Measurements from ENCODE around the gene FOXD2.

FOXD2 gene

DNA sequence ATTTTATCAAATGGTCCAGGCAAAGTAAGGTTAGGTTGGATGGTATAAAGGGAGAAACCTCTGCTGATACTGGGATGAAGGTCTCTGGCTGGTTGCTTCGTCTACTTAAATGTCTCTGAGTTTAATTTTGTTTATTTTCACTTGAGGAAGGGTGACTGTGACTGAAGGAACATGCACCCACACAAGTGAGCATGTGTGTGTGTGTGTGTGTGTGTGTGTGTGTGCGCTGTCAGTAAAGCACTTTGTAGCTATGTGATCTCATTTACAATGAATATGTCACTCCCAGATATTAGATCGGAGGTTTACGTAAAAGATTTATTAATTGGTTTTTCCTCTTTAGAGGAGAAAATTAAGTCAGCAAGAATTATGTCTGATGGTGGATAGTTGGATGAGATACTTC is 4.4 kb downstream of the FOXD2 start:
- H3K4me3 ChIP-seq (ENCODE audit: low read depth in 1 of 2, low read length in 2 of 2), result no peak overlapping the region

DNA sequence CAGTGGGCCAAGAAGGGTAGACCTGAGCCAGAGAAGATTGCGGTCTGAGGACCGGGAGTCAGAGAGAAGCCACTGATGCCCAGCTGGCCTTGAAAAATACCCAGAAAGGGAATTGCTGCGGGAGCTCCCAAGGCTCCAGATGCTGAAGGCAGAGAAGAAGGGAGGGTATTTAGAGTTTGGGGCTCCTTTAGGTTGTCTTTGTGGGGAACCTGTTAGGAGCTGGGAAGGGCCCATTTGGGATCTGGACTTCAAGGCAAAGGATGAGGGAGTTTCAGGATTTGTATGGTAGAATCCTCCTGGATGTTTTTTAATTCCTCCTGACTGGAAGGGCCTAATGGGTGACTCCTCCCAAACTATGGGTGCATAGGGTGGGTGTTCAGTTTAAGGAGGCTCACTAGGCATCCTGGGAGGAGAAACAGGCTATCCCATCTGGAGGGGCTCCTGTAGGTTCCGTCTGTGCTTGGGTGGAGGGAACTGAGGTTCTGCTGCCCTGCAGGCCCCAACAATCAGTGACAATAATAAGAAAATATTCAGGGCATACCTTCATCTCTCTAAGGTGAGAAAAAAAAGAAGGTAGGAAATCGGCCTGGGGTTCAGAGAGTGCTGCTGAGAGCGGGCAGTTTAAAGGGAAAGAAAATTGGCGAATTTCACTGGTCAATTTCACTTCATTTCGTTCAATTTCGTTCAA is 5.1 kb downstream of the FOXD2 start:
- H3K27ac ChIP-seq (ENCODE audit: low read length), result no peak overlapping the region
- no peaks in the 10 kb centered on the region for H3K36me3 ChIP-seq (ENCODE audit: control insufficient read depth in 1 of 2, insufficient read depth in 2 of 2, low read length in 2 of 2)
- peaks cover 77% of the 10 kb centered on the region for H3K27me3 ChIP-seq (ENCODE audit: low read depth, low read length)
- H3K9me3 ChIP-seq (ENCODE audit: control insufficient read depth in 1 of 2, low read length in 2 of 2), result no peaks in the 10 kb centered on the region
- no peak overlapping the region for H3K4me3 ChIP-seq (ENCODE audit: low read depth in 1 of 2, low read length in 2 of 2)
- H3K4me1 ChIP-seq (ENCODE audit: control insufficient read depth in 1 of 2, insufficient read depth in 2 of 2, low read length in 2 of 2), result peaks cover 5 to 23% of the 10 kb centered on the region in 2 donors

More for the DNA sequence above, 4.4 kb downstream of the FOXD2 start:
- Histone ChIP-seq H3K4me1 (ENCODE audit: control insufficient read depth in 1 of 2, insufficient read depth in 2 of 2, low read length in 2 of 2) (peaks cover 5 to 31% of the 10 kb centered on the region in 2 donors), H3K9me3 (ENCODE audit: control insufficient read depth in 1 of 2, low read length in 2 of 2) (no peaks in the 10 kb centered on the region), H3K27me3 (ENCODE audit: low read depth, low read length) (peaks cover 72% of the 10 kb centered on the region), H3K36me3 (ENCODE audit: control insufficient read depth in 1 of 2, insufficient read depth in 2 of 2, low read length in 2 of 2) (no peaks in the 10 kb centered on the region), H3K27ac (ENCODE audit: low read length) (no peak overlapping the region)

- Histone ChIP-seq H3K9me3 (ENCODE audit: control insufficient read depth in 1 of 2, low read length in 2 of 2) (no peaks in the 10 kb centered on the region), H3K4me1 (ENCODE audit: control insufficient read depth in 1 of 2, insufficient read depth in 2 of 2, low read length in 2 of 2) (peaks cover 5 to 21% of the 10 kb centered on the region in 2 donors), H3K36me3 (ENCODE audit: control insufficient read depth in 1 of 2, insufficient read depth in 2 of 2, low read length in 2 of 2) (no peaks in the 10 kb centered on the region), H3K4me3 (ENCODE audit: low read depth in 1 of 2, low read length in 2 of 2) (no peak overlapping the region), H3K27ac (ENCODE audit: low read length) (no peak overlapping the region), H3K27me3 (ENCODE audit: low read depth, low read length) (peaks cover 84% of the 10 kb centered on the region)
Measured at GRCh38 chr1:47443530-47444296, 5.9 kb downstream of the FOXD2 start.

DNA sequence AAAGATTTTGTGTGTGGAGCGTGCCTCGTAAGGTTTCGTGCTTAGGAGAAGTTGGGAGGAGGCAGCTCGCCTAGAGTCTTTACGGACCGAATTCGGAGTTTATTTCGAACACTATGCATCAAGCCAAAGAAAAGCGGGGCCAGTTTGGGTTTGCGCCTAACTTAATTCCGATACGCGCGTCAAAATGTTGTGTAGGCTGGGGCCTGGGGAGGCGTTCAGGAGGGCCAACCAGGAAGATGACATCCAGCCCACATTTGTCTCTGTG is 6.4 kb downstream of the FOXD2 start:
- no peak overlapping the region for H3K27ac ChIP-seq (ENCODE audit: low read length)
- peak overlapping the region in 1 of 2 donors; percentile 4 for H3K4me3 ChIP-seq (ENCODE audit: low read depth in 1 of 2, low read length in 2 of 2)
- no peaks in the 10 kb centered on the region for H3K36me3 ChIP-seq (ENCODE audit: control insufficient read depth in 1 of 2, insufficient read depth in 2 of 2, low read length in 2 of 2)
- H3K9me3 ChIP-seq (ENCODE audit: control insufficient read depth in 1 of 2, low read length in 2 of 2), result no peaks in the 10 kb centered on the region
- peaks cover 5 to 19% of the 10 kb centered on the region in 2 donors for H3K4me1 ChIP-seq (ENCODE audit: control insufficient read depth in 1 of 2, insufficient read depth in 2 of 2, low read length in 2 of 2)
- peaks cover 89% of the 10 kb centered on the region for H3K27me3 ChIP-seq (ENCODE audit: low read depth, low read length)

DNA sequence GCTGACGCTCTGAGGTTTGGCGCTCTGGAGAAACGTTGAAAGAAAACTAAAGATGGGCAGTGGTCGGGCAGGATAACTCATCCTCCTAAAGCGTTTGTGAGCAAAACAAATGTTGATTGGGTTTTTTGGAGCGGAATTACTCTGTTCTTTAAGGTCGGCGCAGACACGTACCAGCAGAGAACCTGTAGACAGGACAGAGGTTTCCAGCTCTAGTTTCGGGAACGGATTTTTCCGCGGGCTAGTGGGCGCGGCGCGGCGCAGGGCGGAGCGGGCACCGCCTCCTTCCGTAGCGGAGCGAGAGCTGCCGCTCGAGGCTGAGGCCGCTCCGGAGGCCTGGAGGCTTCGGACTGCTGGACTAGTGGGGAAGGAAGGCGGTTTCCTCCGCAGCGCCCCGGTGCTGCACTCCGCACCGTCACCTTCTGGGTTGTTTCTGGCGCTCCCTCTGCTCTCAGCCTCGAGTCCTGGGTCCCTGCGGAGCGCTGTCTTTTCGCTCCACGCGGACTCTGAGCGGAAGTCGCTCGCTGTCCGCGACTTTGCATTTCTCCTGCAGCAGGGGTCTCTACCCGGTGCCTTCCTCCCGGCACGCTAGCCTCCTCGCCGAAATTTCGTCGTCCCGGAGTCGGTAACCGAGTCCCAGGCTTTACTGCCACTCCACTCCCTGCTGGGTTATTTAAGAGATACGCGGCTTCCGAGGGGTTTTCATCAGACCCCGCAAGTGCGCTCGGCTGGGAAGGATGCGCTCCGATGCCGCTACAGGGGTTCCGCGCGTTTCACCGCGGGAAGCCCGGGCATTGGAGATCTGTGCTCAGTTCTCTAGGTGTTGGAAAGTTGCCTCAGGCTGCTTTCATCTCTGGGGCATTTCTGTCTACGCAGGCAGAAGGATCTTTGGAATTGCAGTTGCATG is 7.0 kb downstream of the FOXD2 start:
- peaks cover 89% of the 10 kb centered on the region for H3K27me3 ChIP-seq (ENCODE audit: low read depth, low read length)
- no peaks in the 10 kb centered on the region for H3K36me3 ChIP-seq (ENCODE audit: control insufficient read depth in 1 of 2, insufficient read depth in 2 of 2, low read length in 2 of 2)
- H3K9me3 ChIP-seq (ENCODE audit: control insufficient read depth in 1 of 2, low read length in 2 of 2), result no peaks in the 10 kb centered on the region
- no peak overlapping the region for H3K27ac ChIP-seq (ENCODE audit: low read length)
- H3K4me1 ChIP-seq (ENCODE audit: control insufficient read depth in 1 of 2, insufficient read depth in 2 of 2, low read length in 2 of 2), result peaks cover 5 to 18% of the 10 kb centered on the region in 2 donors
- peak overlapping the region; percentile 4 to 47 for H3K4me3 ChIP-seq (ENCODE audit: low read depth in 1 of 2, low read length in 2 of 2)

DNA sequence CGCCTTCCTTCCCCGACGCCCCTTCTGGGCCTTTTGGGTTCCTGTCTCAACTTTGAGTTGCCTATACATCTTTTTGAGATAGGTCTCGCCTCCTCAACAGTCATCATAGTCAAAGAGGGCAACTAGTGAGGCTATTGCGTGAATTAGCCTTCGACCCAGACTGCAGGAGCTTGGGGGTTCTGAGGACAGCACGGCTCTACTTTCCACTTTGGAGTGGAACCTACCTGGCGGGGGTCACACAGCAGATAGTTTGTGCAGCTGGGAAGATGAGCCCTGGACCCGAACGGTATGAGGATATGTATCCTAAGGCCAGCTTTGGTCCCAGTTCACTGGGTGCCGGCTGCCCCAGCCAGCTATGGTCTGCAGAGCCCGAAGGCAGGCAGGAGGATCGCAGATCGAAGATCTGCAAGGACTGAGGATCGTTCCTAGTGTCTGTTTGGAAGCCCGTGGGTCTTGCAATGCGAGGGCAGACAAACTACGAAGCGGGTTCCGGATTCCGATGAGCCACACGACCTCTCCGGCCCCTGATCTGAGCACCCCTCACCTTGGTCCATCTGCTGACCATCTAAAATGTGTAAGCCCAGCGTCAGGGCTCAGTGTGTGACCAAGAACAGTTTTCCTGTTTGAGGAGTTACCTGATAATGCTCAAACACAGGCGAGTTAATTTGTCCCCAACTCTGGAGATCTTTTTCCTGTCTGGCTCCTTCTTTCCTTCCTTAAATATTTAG is 8.1 kb downstream of the FOXD2 start:
- Histone ChIP-seq H3K36me3 (ENCODE audit: control insufficient read depth in 1 of 2, insufficient read depth in 2 of 2, low read length in 2 of 2) (no peaks in the 10 kb centered on the region), H3K27me3 (ENCODE audit: low read depth, low read length) (peaks cover 87% of the 10 kb centered on the region), H3K4me1 (ENCODE audit: control insufficient read depth in 1 of 2, insufficient read depth in 2 of 2, low read length in 2 of 2) (peaks cover 5 to 18% of the 10 kb centered on the region in 2 donors), H3K9me3 (ENCODE audit: control insufficient read depth in 1 of 2, low read length in 2 of 2) (no peaks in the 10 kb centered on the region), H3K27ac (ENCODE audit: low read length) (no peak overlapping the region), H3K4me3 (ENCODE audit: low read depth in 1 of 2, low read length in 2 of 2) (no peak overlapping the region)

DNA sequence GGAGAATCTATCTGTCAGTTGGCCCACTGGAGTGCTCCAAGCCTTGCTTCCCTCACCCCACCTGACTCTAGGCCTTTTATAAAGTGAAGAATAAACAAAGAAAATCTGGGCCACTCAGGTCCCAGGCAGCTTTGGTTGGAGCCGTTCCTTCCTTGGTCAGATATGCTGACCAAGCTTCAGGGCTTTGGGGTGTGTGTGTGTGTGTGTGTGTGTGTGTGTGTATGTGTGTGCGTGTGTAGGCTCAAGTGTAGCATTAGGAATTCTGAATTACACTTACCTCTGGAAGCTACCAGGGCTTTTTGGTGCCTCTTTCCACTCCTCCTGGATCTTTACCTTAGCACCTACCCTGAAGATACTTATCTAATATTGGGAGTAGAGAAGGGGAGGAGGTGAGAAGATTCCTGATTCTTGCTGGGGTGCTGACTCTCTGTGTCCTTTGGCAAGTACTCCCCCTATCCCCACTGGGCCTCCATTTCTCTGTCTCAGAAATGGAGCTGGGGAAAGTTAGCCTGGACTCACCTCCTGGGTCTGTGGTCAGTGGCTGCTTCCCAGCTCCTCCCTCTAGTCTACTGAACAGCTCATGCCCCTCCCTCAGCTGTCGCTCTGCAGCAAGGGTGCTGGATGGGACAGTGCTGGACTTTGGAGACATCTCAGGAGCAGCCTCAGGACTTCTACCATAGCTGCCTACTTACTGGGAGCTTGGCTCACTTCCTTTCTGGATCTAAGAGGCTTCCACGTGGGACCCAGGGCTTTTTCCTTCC is 10.8 kb downstream of the FOXD2 start:
- Histone ChIP-seq H3K27ac (ENCODE audit: low read length) (no peak overlapping the region), H3K9me3 (ENCODE audit: control insufficient read depth in 1 of 2, low read length in 2 of 2) (no peaks in the 10 kb centered on the region), H3K36me3 (ENCODE audit: control insufficient read depth in 1 of 2, insufficient read depth in 2 of 2, low read length in 2 of 2) (no peaks in the 10 kb centered on the region), H3K27me3 (ENCODE audit: low read depth, low read length) (peaks cover 74% of the 10 kb centered on the region), H3K4me3 (ENCODE audit: low read depth in 1 of 2, low read length in 2 of 2) (no peak overlapping the region), H3K4me1 (ENCODE audit: control insufficient read depth in 1 of 2, insufficient read depth in 2 of 2, low read length in 2 of 2) (peaks cover 5 to 18% of the 10 kb centered on the region in 2 donors)

DNA sequence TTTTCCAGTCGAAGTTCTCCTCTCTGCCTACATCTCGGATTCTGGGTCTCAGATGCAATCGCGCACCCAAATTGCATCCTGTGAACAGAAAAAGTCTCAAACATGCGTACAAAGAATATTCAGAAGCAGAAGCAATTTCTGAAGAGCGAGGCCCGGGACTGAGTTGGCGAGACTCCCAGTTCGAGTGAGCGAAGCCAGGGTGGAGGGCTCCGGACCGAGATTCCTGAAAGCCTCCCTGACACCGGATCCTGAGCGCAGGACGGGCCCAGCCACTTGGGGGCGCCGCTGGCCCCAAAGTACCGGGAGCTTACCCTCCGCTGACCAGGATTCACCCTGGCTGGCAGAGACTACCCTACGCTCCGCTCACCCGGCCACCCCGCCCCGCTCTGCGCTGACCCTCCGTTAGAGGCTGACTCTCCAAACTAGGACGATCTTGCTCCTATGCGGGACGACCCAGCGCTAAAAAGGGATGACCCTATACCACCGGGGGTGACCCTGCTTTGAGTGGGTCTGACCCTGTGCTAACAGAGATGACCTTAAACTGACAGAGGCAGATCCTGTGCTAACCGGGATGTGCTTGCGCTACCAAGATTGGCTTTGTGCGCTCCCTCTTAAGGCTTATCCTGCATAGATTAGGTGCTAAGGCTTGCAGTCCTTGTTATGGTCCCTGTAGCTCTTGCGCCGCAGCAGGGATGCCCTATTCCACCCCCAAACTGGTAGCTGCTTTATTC is 12.1 kb downstream of the FOXD2 start:
- Histone ChIP-seq H3K36me3 (ENCODE audit: control insufficient read depth in 1 of 2, insufficient read depth in 2 of 2, low read length in 2 of 2) (no peaks in the 10 kb centered on the region), H3K27ac (ENCODE audit: low read length) (no peak overlapping the region), H3K27me3 (ENCODE audit: low read depth, low read length) (peaks cover 60% of the 10 kb centered on the region), H3K9me3 (ENCODE audit: control insufficient read depth in 1 of 2, low read length in 2 of 2) (no peaks in the 10 kb centered on the region), H3K4me3 (ENCODE audit: low read depth in 1 of 2, low read length in 2 of 2) (no peak overlapping the region), H3K4me1 (ENCODE audit: control insufficient read depth in 1 of 2, insufficient read depth in 2 of 2, low read length in 2 of 2) (peaks cover 0 to 7% of the 10 kb centered on the region in 2 donors)

GRCh38 chr1:47450606-47451005 is 12.8 kb downstream of the FOXD2 start:
- Histone ChIP-seq H3K27ac (ENCODE audit: low read length) (no peak overlapping the region), H3K9me3 (ENCODE audit: control insufficient read depth in 1 of 2, low read length in 2 of 2) (no peaks in the 10 kb centered on the region), H3K36me3 (ENCODE audit: control insufficient read depth in 1 of 2, insufficient read depth in 2 of 2, low read length in 2 of 2) (no peaks in the 10 kb centered on the region), H3K4me1 (ENCODE audit: control insufficient read depth in 1 of 2, insufficient read depth in 2 of 2, low read length in 2 of 2) (peaks cover 0 to 5% of the 10 kb centered on the region in 2 donors), H3K27me3 (ENCODE audit: low read depth, low read length) (peaks cover 54% of the 10 kb centered on the region), H3K4me3 (ENCODE audit: low read depth in 1 of 2, low read length in 2 of 2) (no peak overlapping the region)

GRCh38 chr1:47452426-47452825 is 14.6 kb downstream of the FOXD2 start:
- Histone ChIP-seq H3K27ac (ENCODE audit: low read length) (no peak overlapping the region), H3K4me3 (ENCODE audit: low read depth in 1 of 2, low read length in 2 of 2) (no peak overlapping the region), H3K27me3 (ENCODE audit: low read depth, low read length) (peaks cover 36% of the 10 kb centered on the region), H3K36me3 (ENCODE audit: control insufficient read depth in 1 of 2, insufficient read depth in 2 of 2, low read length in 2 of 2) (no peaks in the 10 kb centered on the region), H3K4me1 (ENCODE audit: control insufficient read depth in 1 of 2, insufficient read depth in 2 of 2, low read length in 2 of 2) (peaks cover 0 to 5% of the 10 kb centered on the region in 2 donors), H3K9me3 (ENCODE audit: control insufficient read depth in 1 of 2, low read length in 2 of 2) (no peaks in the 10 kb centered on the region)
